ENCODE results near the gene ADAMTS19. TPM values are rescaled to one million over a fixed set of nuclear protein-coding genes. Genes with fewer than 3 reads are reported as not detected.

Gene ADAMTS19
- total RNA-seq, 1 donor: 0.09 TPM

DNA sequence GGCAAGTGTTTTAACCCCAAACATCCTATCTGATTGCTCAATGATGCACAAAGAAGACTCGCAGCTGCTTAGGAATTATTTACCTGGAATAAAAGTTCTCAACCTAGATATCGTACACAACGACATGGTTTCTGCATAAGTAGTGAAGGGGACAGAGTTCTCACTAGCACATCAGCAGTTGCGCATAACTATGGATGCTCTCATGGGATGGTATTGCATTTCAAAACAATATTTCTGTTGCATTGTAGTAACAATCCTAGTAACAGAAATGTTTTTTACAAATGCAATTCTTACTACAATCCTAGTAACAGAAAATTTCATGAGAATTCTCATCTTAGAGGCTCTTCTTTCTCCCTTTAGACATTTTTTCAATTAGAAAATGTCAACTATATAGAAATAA lies 193.3 kb downstream of the ADAMTS19 start:
- TF ChIP-seq, protein P1, sequence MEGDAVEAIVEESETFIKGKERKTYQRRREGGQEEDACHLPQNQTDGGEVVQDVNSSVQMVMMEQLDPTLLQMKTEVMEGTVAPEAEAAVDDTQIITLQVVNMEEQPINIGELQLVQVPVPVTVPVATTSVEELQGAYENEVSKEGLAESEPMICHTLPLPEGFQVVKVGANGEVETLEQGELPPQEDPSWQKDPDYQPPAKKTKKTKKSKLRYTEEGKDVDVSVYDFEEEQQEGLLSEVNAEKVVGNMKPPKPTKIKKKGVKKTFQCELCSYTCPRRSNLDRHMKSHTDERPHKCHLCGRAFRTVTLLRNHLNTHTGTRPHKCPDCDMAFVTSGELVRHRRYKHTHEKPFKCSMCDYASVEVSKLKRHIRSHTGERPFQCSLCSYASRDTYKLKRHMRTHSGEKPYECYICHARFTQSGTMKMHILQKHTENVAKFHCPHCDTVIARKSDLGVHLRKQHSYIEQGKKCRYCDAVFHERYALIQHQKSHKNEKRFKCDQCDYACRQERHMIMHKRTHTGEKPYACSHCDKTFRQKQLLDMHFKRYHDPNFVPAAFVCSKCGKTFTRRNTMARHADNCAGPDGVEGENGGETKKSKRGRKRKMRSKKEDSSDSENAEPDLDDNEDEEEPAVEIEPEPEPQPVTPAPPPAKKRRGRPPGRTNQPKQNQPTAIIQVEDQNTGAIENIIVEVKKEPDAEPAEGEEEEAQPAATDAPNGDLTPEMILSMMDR (IDR thresholded peaks at IDR 0.05; ENCODE audit: insufficient read depth, low read length): no peak
- H3K4me3 ChIP-seq (ENCODE audit: low read depth, low read length): no peak overlapping the region
- DNase-seq (ENCODE audit: low read depth): no peak

DNA sequence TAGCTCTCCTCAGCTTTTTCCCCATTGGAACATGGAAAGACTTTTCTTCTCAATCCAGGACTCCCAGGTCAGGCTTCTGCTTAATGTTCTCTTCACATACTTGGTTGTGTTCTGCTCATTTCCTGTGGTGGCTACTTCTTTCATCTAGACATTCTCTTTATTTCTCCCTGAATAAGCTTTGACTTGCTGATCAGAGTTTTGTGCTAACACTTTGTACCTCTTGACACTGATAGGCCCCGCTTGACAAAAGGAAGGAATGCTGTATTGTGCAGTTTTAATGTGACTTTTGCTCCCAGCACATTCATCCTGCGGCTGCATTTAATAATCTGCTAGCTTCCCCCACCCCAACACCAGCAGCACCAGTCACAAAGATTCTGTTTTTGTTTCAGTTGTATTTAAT lies 196.9 kb downstream of the ADAMTS19 start:
- TF ChIP-seq, protein P1 (IDR thresholded peaks at IDR 0.05; ENCODE audit: insufficient read depth, low read length): no peak
- no peak overlapping the region for H3K4me3 ChIP-seq (ENCODE audit: low read depth, low read length)
- no peak for DNase-seq (ENCODE audit: low read depth)

DNA sequence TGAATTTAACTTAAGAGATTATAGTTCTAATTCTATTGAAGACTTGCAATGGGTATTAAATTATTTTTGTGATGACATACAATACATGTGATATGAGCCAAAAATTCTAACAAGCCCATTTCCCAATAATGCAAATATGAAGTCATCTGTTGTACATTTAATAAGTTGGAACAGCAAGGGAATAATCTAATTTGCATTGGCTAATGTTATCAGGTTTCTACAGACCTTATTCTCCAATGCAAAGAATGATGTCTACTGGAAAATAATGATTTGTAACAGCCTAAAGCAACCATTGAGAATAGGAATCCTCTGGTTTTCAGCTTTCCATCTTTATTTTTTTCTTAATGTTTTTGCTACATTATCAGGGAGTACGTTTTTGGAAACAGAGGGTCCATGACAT lies 198.7 kb downstream of the ADAMTS19 start:
- TF ChIP-seq, protein P1 (IDR thresholded peaks at IDR 0.05; ENCODE audit: insufficient read depth, low read length): no peak
- H3K4me3 ChIP-seq (ENCODE audit: low read depth, low read length): no peak overlapping the region

DNA sequence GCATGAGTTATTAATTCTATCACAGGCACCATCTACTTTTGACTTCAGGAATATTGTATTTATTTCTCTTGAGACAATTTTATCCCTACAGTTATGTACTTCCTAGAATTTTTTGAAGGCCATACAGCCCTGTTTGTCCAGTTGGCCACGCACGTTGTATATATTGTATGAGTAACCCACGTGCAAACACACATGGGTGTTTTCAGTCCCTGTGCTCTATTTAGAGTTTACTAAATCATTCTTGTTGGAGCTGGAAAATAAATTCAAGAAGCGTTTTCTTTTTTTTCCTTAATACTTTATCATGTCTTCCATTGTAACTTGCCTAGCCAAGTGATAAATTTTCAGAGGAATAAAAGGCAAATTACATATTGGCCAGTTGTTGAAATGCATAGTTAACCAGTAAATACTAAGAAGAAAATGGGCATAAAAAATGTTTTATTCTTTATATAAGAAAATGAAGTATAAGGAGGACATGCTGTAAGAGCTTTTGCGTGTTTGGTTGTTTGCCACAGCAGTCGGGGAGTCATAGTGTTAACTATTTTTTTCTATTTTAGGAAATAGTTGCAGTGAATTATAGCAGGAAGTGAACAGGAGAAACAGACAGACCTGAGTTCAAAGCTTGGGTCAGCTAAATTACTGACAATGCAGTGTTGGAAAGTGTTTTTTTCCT lies 201.4 kb downstream of the ADAMTS19 start:
- DNase-seq (ENCODE audit: low read depth): no peak
- TF ChIP-seq, protein P1 (IDR thresholded peaks at IDR 0.05; ENCODE audit: insufficient read depth, low read length): no peak
- no peak overlapping the region for H3K4me3 ChIP-seq (ENCODE audit: low read depth, low read length)

More for the DNA sequence above, 198.7 kb downstream of the ADAMTS19 start:
- DNase-seq (ENCODE audit: low read depth): no peak

DNA sequence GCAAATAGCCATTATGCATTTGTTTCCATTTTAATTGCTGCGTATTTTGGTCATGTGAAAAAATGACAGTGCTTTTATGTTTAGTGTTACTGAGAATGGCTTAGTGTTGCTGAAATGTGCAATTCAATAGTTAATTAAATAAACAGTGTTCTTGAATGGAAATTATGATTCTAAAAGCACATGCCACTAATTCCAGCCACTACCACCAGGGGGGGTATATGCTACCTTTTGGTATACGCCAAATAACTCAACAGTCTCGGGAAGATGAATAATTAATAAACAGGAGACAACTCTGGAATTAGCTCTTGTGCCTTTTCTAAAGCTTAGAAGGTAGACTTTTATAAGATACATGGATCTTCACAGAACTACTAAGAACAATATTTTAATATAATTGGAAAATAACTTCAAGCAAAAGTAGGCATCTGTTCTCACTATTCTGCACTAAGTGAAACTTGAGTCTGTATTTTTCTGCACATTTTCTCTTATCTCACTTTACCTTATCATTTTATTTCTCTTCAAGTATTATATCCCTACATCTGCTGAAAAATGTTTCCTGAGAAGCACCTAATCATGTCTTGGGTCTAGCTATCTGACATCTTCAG lies 204.3 kb downstream of the ADAMTS19 start:
- TF ChIP-seq, protein P1 (IDR thresholded peaks at IDR 0.05; ENCODE audit: insufficient read depth, low read length): peak; percentile 85
- peak; percentile 67 for DNase-seq (ENCODE audit: low read depth)

DNA sequence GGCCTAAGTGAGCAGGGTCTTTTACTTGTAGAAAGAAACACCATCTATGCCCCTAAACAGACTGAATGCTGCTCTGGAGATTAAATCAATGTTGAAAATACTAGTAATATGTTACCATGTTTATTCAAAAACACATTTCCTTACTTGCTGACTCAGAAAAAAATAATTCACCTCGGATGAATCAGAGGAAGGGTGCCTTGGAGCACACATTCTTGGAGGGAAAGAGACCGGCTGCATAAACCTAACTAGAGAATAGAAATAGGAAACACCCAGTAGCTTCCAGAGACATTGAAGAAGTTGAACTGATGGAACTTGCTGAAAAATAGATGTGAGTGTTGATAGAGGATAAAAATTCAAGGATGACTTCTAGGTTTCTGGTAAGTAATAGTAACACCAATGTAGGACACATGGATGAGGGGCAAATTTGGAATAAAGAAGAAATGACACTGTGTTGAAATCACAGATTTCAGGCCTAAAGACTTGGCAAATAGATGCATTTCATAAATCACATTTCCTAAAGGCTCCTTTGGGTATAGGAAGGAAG lies 210.9 kb downstream of the ADAMTS19 start:
- DNase-seq (ENCODE audit: low read depth): peak; percentile 53
- H3K4me3 ChIP-seq (ENCODE audit: low read depth, low read length): no peak overlapping the region
- TF ChIP-seq, protein P1 (IDR thresholded peaks at IDR 0.05; ENCODE audit: insufficient read depth, low read length): no peak

More for the DNA sequence above, 204.3 kb downstream of the ADAMTS19 start:
- no peak overlapping the region for H3K4me3 ChIP-seq (ENCODE audit: low read depth, low read length)
